GM11168 (cell line): ENCODE results near the gene RAPSN.

Experiments used
- in situ Hi-C: fragments of 300-500 bp; cut with MboI; formaldehyde crosslinking; loops from one replicate; pipeline ENCODE4 v1.12.0; 2022; ENCODE audit warnings: low sequenced_read_pairs; ENCODE audit not compliant: unreplicated experiment

RAPSN gene

GRCh38 chr11:47448566-47449427, at the start of gene RAPSN:
RAPSN (minus strand) TSS chr11:47449136; CDS start chr11:47448964, 172 bp downstream.
- in situ Hi-C loops, result no loop called here

GRCh38 chr11:47498149-47498548, 49.2 kb upstream of the RAPSN start:
- in situ Hi-C loops, result no loop called here

DNA sequence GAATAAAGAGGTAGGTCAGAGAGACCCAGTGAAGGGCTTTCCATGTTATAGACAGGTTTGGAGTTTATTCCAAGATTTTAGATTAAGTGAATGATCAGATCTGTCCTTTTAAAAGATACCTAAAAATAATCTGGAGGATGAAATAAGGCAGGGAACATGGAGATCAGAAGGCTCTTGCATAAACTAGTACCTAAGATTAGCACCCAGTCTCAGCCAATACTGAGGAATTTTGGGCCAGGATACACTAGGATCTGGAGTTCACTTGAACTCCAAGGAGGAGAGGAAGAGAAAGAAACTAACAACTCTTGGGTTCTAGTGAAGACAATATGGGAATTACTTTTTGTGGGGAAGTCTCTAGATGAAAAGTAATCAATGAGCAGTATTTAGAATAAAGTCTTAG, 47.9 kb upstream of the RAPSN start:
- in situ Hi-C loops, result no loop called here

- in situ Hi-C loops, result no loop called here
Observed at GRCh38 chr11:47495856-47496217, 46.9 kb upstream of the RAPSN start.

GRCh38 chr11:47495011-47495855, 46.3 kb upstream of the RAPSN start:
- in situ Hi-C loops, result no loop called here

GRCh38 chr11:47489395-47489755, 40.4 kb upstream of the RAPSN start:
- in situ Hi-C loops, result no loop called here

- in situ Hi-C loops, result no loop called here
Observed at GRCh38 chr11:47488674-47489394, 39.9 kb upstream of the RAPSN start.

GRCh38 chr11:47488111-47488510, 39.2 kb upstream of the RAPSN start:
- in situ Hi-C loops, result no loop called here

DNA sequence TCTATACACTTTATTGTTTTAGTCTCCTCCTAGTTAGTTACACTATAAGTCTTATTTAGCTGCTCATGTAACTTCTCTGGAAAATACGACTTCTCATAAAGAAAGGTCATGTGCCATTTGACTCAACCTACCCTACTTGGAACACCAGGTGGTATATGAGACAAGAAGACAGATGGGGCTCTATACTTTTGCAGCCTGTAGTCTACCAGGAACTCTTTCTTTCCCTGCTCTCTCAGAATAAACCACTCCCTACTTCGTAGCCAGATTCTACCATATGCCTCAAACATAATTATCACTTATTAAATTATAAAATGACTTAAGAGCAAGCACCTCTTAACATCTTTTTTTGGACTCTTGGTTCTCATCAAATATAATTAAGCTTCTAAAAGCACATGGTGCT, 38.5 kb upstream of the RAPSN start:
- in situ Hi-C loops, result no loop called here

- in situ Hi-C loops, result no loop called here
Observed at GRCh38 chr11:47485107-47485506, 36.2 kb upstream of the RAPSN start.

DNA sequence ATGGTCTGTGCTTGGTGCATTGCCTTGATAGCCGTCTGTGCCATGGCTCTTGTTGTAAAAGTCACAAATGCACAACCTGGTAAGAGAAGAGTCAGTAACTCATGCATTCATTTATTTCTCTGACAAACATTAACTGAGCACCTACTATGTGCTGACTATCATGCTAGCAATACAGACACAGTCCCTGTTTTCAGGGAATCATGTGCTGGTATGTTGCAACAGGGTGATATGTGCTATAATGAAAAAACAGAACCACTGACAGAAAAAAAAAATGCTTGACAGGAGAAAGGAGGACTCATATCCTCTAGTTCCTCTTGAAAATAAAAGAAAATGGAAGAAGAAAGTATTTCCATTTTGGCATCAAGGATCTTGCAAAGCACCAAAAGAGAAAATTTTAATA, 34.5 kb upstream of the RAPSN start:
- in situ Hi-C loops, result no loop called here

- in situ Hi-C loops, result no loop called here
Observed at GRCh38 chr11:47480762-47481161, 31.8 kb upstream of the RAPSN start.

DNA sequence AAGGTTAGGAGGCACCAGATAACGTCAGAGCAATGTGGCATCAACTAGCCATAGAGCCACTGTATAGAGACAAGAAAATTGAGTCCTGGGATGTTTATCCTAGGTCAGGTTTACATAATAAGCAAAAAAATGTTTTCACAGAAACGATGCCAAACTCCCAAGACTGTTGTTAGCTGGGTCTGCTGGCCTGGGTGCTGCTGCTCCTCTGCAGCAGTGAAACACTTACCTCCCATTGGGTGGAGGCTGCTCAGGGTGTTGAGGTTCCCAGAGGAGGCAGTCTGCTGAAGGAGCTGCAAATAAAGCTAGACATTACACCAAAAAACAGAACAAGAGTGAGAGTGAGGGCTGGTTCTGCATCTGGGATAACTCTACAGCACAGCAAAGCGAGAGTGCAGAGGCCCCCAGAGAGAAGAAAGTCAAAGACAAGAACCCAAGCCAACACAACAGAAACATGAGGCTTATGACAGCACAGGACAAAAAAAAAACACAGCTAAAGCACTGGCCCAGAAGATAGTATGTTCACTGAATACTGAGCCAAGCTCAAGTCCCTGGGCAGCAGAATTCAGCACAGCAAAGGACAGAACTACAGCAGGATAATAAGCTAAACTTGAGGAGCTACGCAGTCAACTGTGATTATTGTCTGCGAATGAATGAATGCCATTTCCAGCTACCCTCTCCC, 29.9 kb upstream of the RAPSN start:
- in situ Hi-C loops, result no loop called here

GRCh38 chr11:47477753-47478152, 28.8 kb upstream of the RAPSN start:
- in situ Hi-C loops, result no loop called here

DNA sequence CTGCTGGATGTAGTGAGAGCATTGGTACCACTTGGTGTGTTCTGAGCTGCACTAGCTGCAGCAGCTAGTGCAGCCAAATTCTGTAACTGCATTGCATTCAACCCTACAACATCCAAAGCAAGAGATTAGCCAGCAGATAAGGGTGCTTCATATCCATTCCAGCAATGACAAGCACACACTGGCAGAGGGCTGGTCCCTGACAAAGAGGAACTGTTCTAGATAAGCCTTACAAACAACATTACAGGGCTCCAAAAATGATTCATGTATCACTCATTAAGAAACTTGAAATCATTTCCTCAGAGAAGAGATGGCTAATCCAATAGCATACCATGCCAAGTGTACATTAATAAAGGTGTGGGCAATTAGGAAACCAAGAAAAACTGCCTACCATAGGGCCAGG, 28.4 kb upstream of the RAPSN start:
- in situ Hi-C loops, result no loop called here

DNA sequence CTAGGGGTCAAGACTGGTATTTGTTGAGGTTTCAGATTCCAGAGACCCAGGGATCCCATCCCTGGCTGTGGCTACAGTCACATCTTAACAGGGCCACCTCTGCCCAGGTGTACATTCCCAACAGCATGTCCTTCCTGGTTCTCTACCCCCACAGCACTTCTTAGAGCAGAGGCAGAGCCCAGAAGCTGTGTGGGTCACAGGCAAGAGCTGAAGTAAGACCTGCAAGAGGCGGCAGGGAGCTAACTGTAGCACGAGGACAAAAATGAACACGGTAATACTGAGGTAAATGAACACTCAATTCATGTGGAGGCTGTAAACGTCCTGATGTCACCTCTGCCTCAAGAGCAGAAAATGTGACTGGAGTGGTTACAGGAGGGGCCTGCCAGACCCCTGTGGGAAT, 21.7 kb upstream of the RAPSN start:
- in situ Hi-C loops, result no loop called here

DNA sequence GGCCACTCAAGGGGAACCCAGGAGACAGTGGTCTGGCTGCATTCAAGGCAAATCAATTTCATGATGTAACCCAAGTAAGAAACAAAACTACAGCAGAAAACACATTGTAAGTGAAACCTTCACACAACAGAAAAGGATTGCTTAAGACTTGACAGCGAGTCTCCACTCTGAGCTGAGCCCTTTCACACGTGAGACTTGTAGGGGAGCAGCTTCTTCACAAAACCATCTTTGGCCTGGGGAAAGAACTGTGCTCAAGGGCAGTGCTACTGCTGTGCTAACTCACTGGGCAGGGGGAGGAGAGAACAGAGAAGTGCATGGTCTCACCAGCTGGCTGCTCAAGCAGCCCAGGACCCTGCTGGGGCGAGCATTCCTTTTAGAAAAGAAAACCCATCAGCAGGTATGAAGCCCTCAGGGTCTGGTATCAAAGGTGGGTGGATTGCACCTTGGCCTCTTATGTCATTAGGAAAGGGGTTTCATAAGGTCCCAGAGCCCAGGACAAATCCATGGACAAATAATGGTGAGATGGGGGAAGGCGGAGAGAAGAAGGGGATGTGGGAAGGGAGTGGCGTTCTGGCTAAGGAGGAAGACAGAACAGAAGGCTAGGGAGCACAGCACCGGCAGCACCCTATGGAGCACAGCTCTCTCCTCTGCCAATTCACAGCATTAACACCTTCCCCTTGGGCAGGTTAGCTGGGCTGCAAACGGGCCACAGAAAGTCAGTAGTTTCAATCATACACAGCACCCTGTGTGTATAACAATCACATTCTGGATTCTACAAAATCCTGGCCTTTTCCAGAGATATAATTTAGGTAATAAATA, 20.6 kb upstream of the RAPSN start:
- in situ Hi-C loops, result no loop called here

DNA sequence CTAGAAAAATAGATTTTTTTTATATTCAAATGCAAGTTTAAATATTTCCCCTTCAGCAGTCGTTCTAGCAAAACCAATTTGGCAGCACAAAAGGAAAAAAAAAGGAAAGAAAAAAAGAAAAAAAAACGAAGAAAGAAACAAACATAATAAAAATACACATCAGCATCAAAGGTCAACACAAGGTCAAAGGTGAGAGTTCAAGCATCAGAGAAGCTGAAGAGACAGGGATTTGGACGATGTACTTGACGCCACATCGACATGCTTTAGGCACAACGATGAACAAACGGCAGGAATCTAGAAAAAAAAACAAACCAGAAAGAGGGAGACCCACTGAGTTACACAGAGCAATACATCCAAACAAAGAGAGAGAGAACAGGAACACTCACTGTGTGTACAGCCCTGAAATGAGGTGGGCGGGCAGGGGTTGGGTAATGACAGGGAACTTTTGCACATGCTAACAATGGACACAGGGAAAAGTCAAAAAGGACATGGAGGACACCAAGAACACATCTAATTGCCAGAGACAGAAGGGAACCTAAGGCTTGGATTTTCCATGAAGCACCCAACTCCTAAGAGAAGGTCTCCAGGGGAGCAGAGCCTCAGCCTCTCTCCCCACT, 19.8 kb upstream of the RAPSN start:
- in situ Hi-C loops, result no loop called here

GRCh38 chr11:47467357-47467756, 18.4 kb upstream of the RAPSN start:
- in situ Hi-C loops, result no loop called here
